WTC11 (cell line): Measurements from ENCODE around the gene SAMD5. TPM values are rescaled to one million over a fixed set of nuclear protein-coding genes. Genes with fewer than 3 reads are reported as not detected.

ENCODE experiments used
- ATAC-seq: fragments of 200-7000 bp; cut with Tn5 transposase; 2 replicates; pipeline ENCODE4 v1.10.0; 2021; ENCODE audit warnings: mild to moderate bottlenecking, moderate library complexity
- CTCF ChIA-PET: fragments of 300-600 bp; sonication (Branson Sonifier 250); formaldehyde crosslinking; loops from one replicate; lab custom pipeline; 2021; ENCODE audit warnings: antibody characterized with exemption; lab: Charles Lee
- POLR2A ChIA-PET: fragments of 350-600 bp; sonication (Branson Sonifier 250); formaldehyde crosslinking; loops from one replicate; lab custom pipeline; 2021; ENCODE audit warnings: antibody characterized with exemption; lab: Charles Lee
- DNase-seq: peaks from one replicate; pipeline ENCODE4 v3.0.0; 2021; ENCODE audit warnings: low spot score
- H3K27ac Mint-ChIP-seq: 2 replicates; pipeline ENCODE4 v1.8.0; 2021; ENCODE audit warnings: mixed read lengths
- H3K27me3 Mint-ChIP-seq: 2 replicates; pipeline ENCODE4 v1.8.0; 2021; ENCODE audit warnings: low read depth, mild to moderate bottlenecking, moderate library complexity, mixed read lengths
- H3K36me3 Mint-ChIP-seq: 2 replicates; pipeline ENCODE4 v1.8.0; 2021; ENCODE audit warnings: mixed read lengths
- H3K4me1 Mint-ChIP-seq: 2 replicates; pipeline ENCODE4 v1.8.0; 2022; ENCODE audit warnings: mixed read lengths
- H3K4me3 Mint-ChIP-seq: 2 replicates; pipeline ENCODE4 v1.8.0; 2021; ENCODE audit warnings: mild to moderate bottlenecking, moderate library complexity, mixed read lengths
- H3K9me3 Mint-ChIP-seq: 2 replicates; pipeline ENCODE4 v1.8.0; 2021; ENCODE audit warnings: mixed read lengths
- ATF1 ChIP-seq: sonication (generic); formaldehyde crosslinking; IDR thresholded peaks from 2 replicates; pipeline ENCODE4 v1.8.1; 2023; ENCODE audit warnings: mild to moderate bottlenecking, moderate library complexity, missing genetic modification reagents
- CREM ChIP-seq: sonication (generic); formaldehyde crosslinking; IDR thresholded peaks from 2 replicates; pipeline ENCODE4 v1.8.1; 2022; ENCODE audit warnings: mild to moderate bottlenecking, missing genetic modification reagents, moderate library complexity
- ESRRA ChIP-seq: sonication (generic); formaldehyde crosslinking; IDR thresholded peaks from 2 replicates; pipeline ENCODE4 v1.8.1; 2022; ENCODE audit warnings: mild to moderate bottlenecking, missing genetic modification reagents, borderline replicate concordance
- FOXJ3 ChIP-seq: sonication (generic); formaldehyde crosslinking; IDR thresholded peaks from 2 replicates; pipeline ENCODE4 v1.9.0; 2021; ENCODE audit warnings: missing genetic modification reagents, mild to moderate bottlenecking, borderline replicate concordance
- FOXK1 ChIP-seq: sonication (generic); formaldehyde crosslinking; IDR thresholded peaks from 2 replicates; pipeline ENCODE4 v1.8.0; 2022; ENCODE audit warnings: mild to moderate bottlenecking, moderate library complexity, missing genetic modification reagents
- FOXP1 ChIP-seq: sonication (generic); formaldehyde crosslinking; IDR thresholded peaks from 2 replicates; pipeline ENCODE4 v1.8.0; 2022; ENCODE audit warnings: missing genetic modification reagents, mild to moderate bottlenecking, moderate library complexity, borderline replicate concordance
- GABPB1 ChIP-seq: sonication (generic); formaldehyde crosslinking; IDR thresholded peaks from 2 replicates; pipeline ENCODE4 v1.8.1; 2023; ENCODE audit warnings: mild to moderate bottlenecking, missing genetic modification reagents
- IRF2 ChIP-seq: sonication (generic); formaldehyde crosslinking; IDR thresholded peaks from 2 replicates; pipeline ENCODE4 v1.8.0; 2022; ENCODE audit warnings: low read depth, missing genetic modification reagents, borderline replicate concordance
- JAZF1 ChIP-seq: fragments of 250-450 bp; sonication (Bioruptor Pico); IDR thresholded peaks from 2 replicates; pipeline ENCODE4 v1.9.0; 2021; ENCODE audit warnings: moderate library complexity, mild to moderate bottlenecking, inconsistent platforms
- NFATC4 ChIP-seq: fragments of 250-450 bp; sonication (Bioruptor Pico); IDR thresholded peaks from 2 replicates; pipeline ENCODE4 v1.9.0; 2021; ENCODE audit warnings: mild to moderate bottlenecking
- NR2C2 ChIP-seq: sonication (generic); formaldehyde crosslinking; IDR thresholded peaks from 2 replicates; pipeline ENCODE4 v1.8.0; 2022; ENCODE audit warnings: mild to moderate bottlenecking, missing genetic modification reagents
- TCF7 ChIP-seq: sonication (generic); formaldehyde crosslinking; IDR thresholded peaks from 2 replicates; pipeline ENCODE4 v1.8.0; 2022; ENCODE audit warnings: mild to moderate bottlenecking, low read depth, missing genetic modification reagents, moderate library complexity
- TEAD1 ChIP-seq: sonication (generic); formaldehyde crosslinking; IDR thresholded peaks from 2 replicates; pipeline ENCODE4 v1.8.0; 2022; ENCODE audit warnings: mild to moderate bottlenecking, missing genetic modification reagents
- ZNF121 ChIP-seq: sonication (generic); formaldehyde crosslinking; IDR thresholded peaks from 2 replicates; pipeline ENCODE4 v1.8.0; 2023; ENCODE audit warnings: missing genetic modification reagents
- ZNF138 ChIP-seq: sonication (generic); formaldehyde crosslinking; conservative IDR thresholded peaks from 2 replicates; pipeline ENCODE4 v1.8.1; 2022; ENCODE audit warnings: mild to moderate bottlenecking, moderate library complexity, missing genetic modification reagents
- ZNF219 ChIP-seq: sonication (generic); formaldehyde crosslinking; IDR thresholded peaks from 2 replicates; pipeline ENCODE4 v1.8.0; 2023; ENCODE audit warnings: missing genetic modification reagents, mild to moderate bottlenecking, borderline replicate concordance
- ZNF232 ChIP-seq: sonication (generic); formaldehyde crosslinking; IDR thresholded peaks from 2 replicates; pipeline ENCODE4 v1.8.0; 2022; ENCODE audit warnings: mild to moderate bottlenecking, missing genetic modification reagents
- ZNF396 ChIP-seq: fragments of 250-450 bp; sonication (Bioruptor Pico); IDR thresholded peaks from 2 replicates; pipeline ENCODE4 v1.8.0; 2021; ENCODE audit warnings: mild to moderate bottlenecking, moderate library complexity, borderline replicate concordance
- ZNF416 ChIP-seq: fragments of 250-450 bp; sonication (Bioruptor Pico); IDR thresholded peaks from 2 replicates; pipeline ENCODE4 v1.9.0; 2021; ENCODE audit warnings: mild to moderate bottlenecking, inconsistent platforms
- ZNF532 ChIP-seq: fragments of 250-450 bp; sonication (Bioruptor Pico); IDR thresholded peaks from 2 replicates; pipeline ENCODE4 v1.9.0; 2021; ENCODE audit warnings: mild to moderate bottlenecking, borderline replicate concordance
- total RNA-seq: library from RNA; stranded (reverse); gene quantifications from 3 replicates; pipeline ENCODE4 v1.2.3, GENCODE V29; 2021
- TF ChIP-seq, protein P1 (sequence below): fragments of 250-450 bp; sonication (Bioruptor Pico); IDR thresholded peaks from 2 replicates; pipeline ENCODE4 v2.1.2; 2022; ENCODE audit warnings: mild to moderate bottlenecking, moderate library complexity
- TF ChIP-seq, protein P2 (sequence below): sonication (generic); formaldehyde crosslinking; IDR thresholded peaks from 2 replicates; pipeline ENCODE4 v1.8.1; 2023; ENCODE audit warnings: mild to moderate bottlenecking, missing genetic modification reagents
- TF ChIP-seq, protein P3 (sequence below): sonication (generic); formaldehyde crosslinking; IDR thresholded peaks from 2 replicates; pipeline ENCODE4 v1.8.1; 2022; ENCODE audit warnings: missing genetic modification reagents, borderline replicate concordance
- TF ChIP-seq, protein P4 (sequence below): fragments of 250-450 bp; sonication (Bioruptor Pico); IDR thresholded peaks from 2 replicates; pipeline ENCODE4 v1.9.0; 2021; ENCODE audit warnings: mild to moderate bottlenecking
- TF ChIP-seq, protein P5 (sequence below): fragments of 250-450 bp; sonication (Bioruptor Pico); conservative IDR thresholded peaks from 2 replicates; pipeline ENCODE4 v1.9.0; 2021; ENCODE audit warnings: mild to moderate bottlenecking

The SAMD5 gene
- total RNA-seq, 1 experiment from 2014 or later, result 0.39 TPM

DNA sequence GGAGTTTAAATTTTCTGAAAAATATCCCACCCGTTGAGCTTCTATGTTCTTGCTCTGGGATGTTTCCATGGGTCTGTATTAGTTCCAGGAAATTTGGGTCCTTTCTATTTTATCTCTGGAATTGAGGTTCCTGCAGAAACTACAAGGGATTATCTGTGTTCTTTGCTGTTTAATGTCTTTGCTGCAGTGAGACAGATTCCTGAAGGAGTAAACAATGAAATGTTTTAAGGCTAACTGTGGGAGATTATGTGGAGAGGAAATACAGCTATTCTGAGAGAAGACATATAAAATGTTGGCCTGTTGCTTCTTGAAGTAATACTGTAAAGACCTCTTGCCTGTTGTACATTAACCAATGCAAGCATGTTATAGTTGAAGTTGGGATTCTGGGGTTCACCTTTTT, 43.5 kb downstream of the SAMD5 start:
- H3K36me3 Mint-ChIP-seq, result no peaks in the 10 kb centered on the region
- H3K9me3 Mint-ChIP-seq, result peaks cover 4% of the 10 kb centered on the region; the same call in 1 of the 2 replicates
- H3K4me3 Mint-ChIP-seq, result no peak overlapping the region
- H3K27ac Mint-ChIP-seq, result no peak overlapping the region
- ChIA-PET POLR2A (no interaction called here), CTCF (no interaction called here)
- H3K4me1 Mint-ChIP-seq, result 0 out of 2 replicates have a peak, but pooled peaks cover 3% of the 10 kb centered on the region
- no peaks in the 10 kb centered on the region; the same call in 1 of the 2 replicates for H3K27me3 Mint-ChIP-seq
- DNase-seq (no peak), ATAC-seq (no peak)
- TF ChIP-seq, protein P1, sequence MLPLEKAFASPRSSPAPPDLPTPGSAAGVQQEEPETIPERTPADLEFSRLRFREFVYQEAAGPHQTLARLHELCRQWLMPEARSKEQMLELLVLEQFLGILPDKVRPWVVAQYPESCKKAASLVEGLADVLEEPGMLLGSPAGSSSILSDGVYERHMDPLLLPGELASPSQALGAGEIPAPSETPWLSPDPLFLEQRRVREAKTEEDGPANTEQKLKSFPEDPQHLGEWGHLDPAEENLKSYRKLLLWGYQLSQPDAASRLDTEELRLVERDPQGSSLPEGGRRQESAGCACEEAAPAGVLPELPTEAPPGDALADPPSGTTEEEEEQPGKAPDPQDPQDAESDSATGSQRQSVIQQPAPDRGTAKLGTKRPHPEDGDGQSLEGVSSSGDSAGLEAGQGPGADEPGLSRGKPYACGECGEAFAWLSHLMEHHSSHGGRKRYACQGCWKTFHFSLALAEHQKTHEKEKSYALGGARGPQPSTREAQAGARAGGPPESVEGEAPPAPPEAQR (CRISPR knock-in tag), result no peak
- TF ChIP-seq, protein P2, sequence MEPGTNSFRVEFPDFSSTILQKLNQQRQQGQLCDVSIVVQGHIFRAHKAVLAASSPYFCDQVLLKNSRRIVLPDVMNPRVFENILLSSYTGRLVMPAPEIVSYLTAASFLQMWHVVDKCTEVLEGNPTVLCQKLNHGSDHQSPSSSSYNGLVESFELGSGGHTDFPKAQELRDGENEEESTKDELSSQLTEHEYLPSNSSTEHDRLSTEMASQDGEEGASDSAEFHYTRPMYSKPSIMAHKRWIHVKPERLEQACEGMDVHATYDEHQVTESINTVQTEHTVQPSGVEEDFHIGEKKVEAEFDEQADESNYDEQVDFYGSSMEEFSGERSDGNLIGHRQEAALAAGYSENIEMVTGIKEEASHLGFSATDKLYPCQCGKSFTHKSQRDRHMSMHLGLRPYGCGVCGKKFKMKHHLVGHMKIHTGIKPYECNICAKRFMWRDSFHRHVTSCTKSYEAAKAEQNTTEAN (CRISPR knock-in tag), result no peak
- TF ChIP-seq, protein P3, sequence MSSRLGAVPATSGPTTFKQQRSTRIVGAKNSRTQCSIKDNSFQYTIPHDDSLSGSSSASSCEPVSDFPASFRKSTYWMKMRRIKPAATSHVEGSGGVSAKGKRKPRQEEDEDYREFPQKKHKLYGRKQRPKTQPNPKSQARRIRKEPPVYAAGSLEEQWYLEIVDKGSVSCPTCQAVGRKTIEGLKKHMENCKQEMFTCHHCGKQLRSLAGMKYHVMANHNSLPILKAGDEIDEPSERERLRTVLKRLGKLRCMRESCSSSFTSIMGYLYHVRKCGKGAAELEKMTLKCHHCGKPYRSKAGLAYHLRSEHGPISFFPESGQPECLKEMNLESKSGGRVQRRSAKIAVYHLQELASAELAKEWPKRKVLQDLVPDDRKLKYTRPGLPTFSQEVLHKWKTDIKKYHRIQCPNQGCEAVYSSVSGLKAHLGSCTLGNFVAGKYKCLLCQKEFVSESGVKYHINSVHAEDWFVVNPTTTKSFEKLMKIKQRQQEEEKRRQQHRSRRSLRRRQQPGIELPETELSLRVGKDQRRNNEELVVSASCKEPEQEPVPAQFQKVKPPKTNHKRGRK (CRISPR knock-in tag), result no peak
- TF ChIP-seq ZNF219 (no peak), NR2C2 (CRISPR knock-in tag) (no peak), CREM (CRISPR knock-in tag) (no peak), ZNF121 (CRISPR knock-in tag) (no peak), ZNF138 (CRISPR knock-in tag) (no peak), ZNF532 (CRISPR knock-in tag) (no peak), FOXJ3 (CRISPR knock-in tag) (no peak), GABPB1 (CRISPR knock-in tag) (no peak), TCF7 (no peak), ATF1 (no peak), ESRRA (no peak), NFATC4 (CRISPR knock-in tag) (no peak), IRF2 (no peak), FOXP1 (CRISPR knock-in tag) (no peak), FOXK1 (CRISPR knock-in tag) (no peak), ZNF232 (no peak)

GRCh38 chr6:147553099-147553498, 44.6 kb downstream of the SAMD5 start:
- DNase-seq (no peak), ATAC-seq (no peak)
- Mint-ChIP-seq H3K4me3 (no peak overlapping the region), H3K27ac (no peak overlapping the region), H3K9me3 (peaks cover 12% of the 10 kb centered on the region), H3K36me3 (peaks cover 5% of the 10 kb centered on the region), H3K4me1 (0 out of 2 replicates have a peak, but pooled peaks cover 3% of the 10 kb centered on the region), H3K27me3 (no peaks in the 10 kb centered on the region; the same call in 1 of the 2 replicates)
- ChIA-PET CTCF (no interaction called here), POLR2A (no interaction called here)
- TF ChIP-seq NFATC4 (CRISPR knock-in tag) (no peak), ZNF416 (CRISPR knock-in tag) (no peak), TEAD1 (CRISPR knock-in tag) (no peak), ZNF396 (CRISPR knock-in tag) (no peak), JAZF1 (CRISPR knock-in tag) (no peak)
- TF ChIP-seq, protein P4, sequence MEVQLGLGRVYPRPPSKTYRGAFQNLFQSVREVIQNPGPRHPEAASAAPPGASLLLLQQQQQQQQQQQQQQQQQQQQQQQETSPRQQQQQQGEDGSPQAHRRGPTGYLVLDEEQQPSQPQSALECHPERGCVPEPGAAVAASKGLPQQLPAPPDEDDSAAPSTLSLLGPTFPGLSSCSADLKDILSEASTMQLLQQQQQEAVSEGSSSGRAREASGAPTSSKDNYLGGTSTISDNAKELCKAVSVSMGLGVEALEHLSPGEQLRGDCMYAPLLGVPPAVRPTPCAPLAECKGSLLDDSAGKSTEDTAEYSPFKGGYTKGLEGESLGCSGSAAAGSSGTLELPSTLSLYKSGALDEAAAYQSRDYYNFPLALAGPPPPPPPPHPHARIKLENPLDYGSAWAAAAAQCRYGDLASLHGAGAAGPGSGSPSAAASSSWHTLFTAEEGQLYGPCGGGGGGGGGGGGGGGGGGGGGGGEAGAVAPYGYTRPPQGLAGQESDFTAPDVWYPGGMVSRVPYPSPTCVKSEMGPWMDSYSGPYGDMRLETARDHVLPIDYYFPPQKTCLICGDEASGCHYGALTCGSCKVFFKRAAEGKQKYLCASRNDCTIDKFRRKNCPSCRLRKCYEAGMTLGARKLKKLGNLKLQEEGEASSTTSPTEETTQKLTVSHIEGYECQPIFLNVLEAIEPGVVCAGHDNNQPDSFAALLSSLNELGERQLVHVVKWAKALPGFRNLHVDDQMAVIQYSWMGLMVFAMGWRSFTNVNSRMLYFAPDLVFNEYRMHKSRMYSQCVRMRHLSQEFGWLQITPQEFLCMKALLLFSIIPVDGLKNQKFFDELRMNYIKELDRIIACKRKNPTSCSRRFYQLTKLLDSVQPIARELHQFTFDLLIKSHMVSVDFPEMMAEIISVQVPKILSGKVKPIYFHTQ (CRISPR knock-in tag), result no peak
- TF ChIP-seq, protein P5, sequence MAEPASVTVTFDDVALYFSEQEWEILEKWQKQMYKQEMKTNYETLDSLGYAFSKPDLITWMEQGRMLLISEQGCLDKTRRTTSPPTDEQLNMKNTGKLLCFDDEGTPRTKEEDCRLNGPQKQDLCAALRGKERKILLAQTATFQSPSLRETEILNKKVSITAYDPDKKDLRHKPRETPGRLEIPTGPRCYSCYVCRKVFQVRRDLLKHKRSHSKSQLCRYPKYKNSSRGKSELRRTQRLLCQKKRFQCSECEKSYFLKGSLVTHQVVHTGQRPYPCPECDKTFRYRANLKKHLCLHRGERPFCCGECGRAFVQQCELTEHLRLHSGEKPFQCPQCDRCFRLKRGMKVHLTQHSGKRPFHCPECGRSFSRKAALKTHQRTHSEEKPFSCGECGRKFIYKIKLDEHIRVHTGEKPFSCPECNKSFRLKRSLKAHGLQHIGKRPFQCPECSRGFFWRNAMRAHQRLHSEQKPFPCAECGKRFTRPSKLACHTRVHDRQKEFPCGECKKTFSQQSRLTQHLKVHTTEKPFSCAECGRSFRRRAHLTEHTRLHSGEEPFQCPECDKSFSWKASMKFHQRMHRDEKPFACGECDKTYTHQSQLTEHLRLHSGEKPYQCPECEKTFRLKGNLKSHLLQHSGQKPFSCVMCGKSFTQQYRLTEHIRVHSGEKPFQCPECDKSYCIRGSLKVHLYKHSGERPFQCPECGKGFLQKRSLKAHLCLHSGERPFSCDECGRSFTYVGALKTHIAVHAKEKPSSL (CRISPR knock-in tag), result no peak
